ENCODE data around the gene AKAP8L.

The AKAP8L gene

GRCh38 chr19:15448778-15449619 is 30.2 kb upstream of the AKAP8L start:
- ChIA-PET CTCF (interaction anchor here (0.9 kb wide), 1 partner anchor 17 kb away, joined by 3 read pairs; no protein-coding TSS in a partner anchor), POLR2A (no interaction called here)
- peak; percentile 57 for DNase-seq (ENCODE audit: extremely low spot score)
- peak; percentile 16 for TF ChIP-seq CTCF (IDR thresholded peaks at IDR 0.05; ENCODE audit: control extremely low read depth, extremely low read depth, low read depth, missing control alignments)

GRCh38 chr19:15448044-15448777 is 29.4 kb upstream of the AKAP8L start:
- CTCF ChIA-PET = interaction anchor here (0.8 kb wide), 1 partner anchor 12 kb away, joined by 3 read pairs; no protein-coding TSS in a partner anchor
- POLR2A ChIA-PET = no interaction called here
- no peak for TF ChIP-seq CTCF (IDR thresholded peaks at IDR 0.05; ENCODE audit: control extremely low read depth, extremely low read depth, low read depth, missing control alignments)
- no peak for DNase-seq (ENCODE audit: extremely low spot score)

GRCh38 chr19:15447057-15447456 is 28.3 kb upstream of the AKAP8L start:
- ChIA-PET CTCF (interaction anchor here (0.8 kb wide), 1 partner anchor 11 kb away, joined by 3 read pairs; no protein-coding TSS in a partner anchor), POLR2A (no interaction called here)
- DNase-seq (ENCODE audit: extremely low spot score) = no peak
- TF ChIP-seq CTCF (IDR thresholded peaks at IDR 0.05; ENCODE audit: control extremely low read depth, extremely low read depth, low read depth, missing control alignments) = no peak

GRCh38 chr19:15445807-15446376 is 27.1 kb upstream of the AKAP8L start:
- DNase-seq (ENCODE audit: extremely low spot score) = no peak
- ChIA-PET POLR2A (interaction anchor here (0.6 to 1.0 kb wide), 2 partner anchors 27 to 354 kb away, joined by 4 read pairs; partner anchors contain the start of gene AKAP8L), CTCF (no interaction called here)
- TF ChIP-seq CTCF (IDR thresholded peaks at IDR 0.05; ENCODE audit: control extremely low read depth, extremely low read depth, low read depth, missing control alignments) = no peak

- POLR2A ChIA-PET = interaction anchor here (0.6 kb wide), 1 partner anchor 353 kb away, joined by 4 read pairs; no protein-coding TSS in a partner anchor
- CTCF ChIA-PET = no interaction called here
- no peak for DNase-seq (ENCODE audit: extremely low spot score)
- TF ChIP-seq CTCF (IDR thresholded peaks at IDR 0.05; ENCODE audit: control extremely low read depth, extremely low read depth, low read depth, missing control alignments) = no peak
Measured at GRCh38 chr19:15445227-15445605, 26.4 kb upstream of the AKAP8L start.

GRCh38 chr19:15444505-15445226 is 25.9 kb upstream of the AKAP8L start:
- POLR2A ChIA-PET = interaction anchor here (0.7 kb wide), 1 partner anchor 8 kb away, joined by 3 read pairs; no protein-coding TSS in a partner anchor
- no peak for TF ChIP-seq CTCF (IDR thresholded peaks at IDR 0.05; ENCODE audit: control extremely low read depth, extremely low read depth, low read depth, missing control alignments)
- CTCF ChIA-PET = no interaction called here
- DNase-seq (ENCODE audit: extremely low spot score) = no peak

Measured in GM10248 (cell line).